Gastrocnemius medialis (tissue), 4 donors: ENCODE measurements around the gene MYO15A. TPM values are rescaled to one million over a fixed set of nuclear protein-coding genes. Genes with fewer than 3 reads are reported as not detected.

Experiments used
- ATAC-seq, 2 donors: fragments of 150-250 bp; one replicate each; pipeline ENCODE4 v1.9.1; 2016
- DNase-seq, 2 donors: peaks; one replicate each; pipeline ENCODE4 v3.0.0-alpha.2; 2019
- H3K27ac ChIP-seq, 4 donors: fragments of 200-600 bp; sonication (generic); 1 replicate in 1 of 4; 2 replicates in 3 of 4; pipeline ENCODE4 v1.5.1; 2016 to 2018; ENCODE audit warnings: mild to moderate bottlenecking in 2 of 4, moderate library complexity in 1 of 4
- H3K27me3 ChIP-seq, 3 donors: fragments of 200-600 bp; sonication (generic) in 2 of 3; 1 replicate in 1 of 3; 2 replicates in 2 of 3; pipeline versions ENCODE4 v1.5.1 to v1.6.0; 2016 to 2019; ENCODE audit warnings: mild to moderate bottlenecking in 1 of 3, moderate library complexity in 1 of 3
- H3K36me3 ChIP-seq, 2 donors: fragments of 200-600 bp; sonication (generic) in 1 of 2; one replicate each; pipeline ENCODE4 v1.5.1; 2017 to 2018
- H3K4me1 ChIP-seq, 2 donors: fragments of 200-600 bp; sonication (generic) in 1 of 2; one replicate each; pipeline ENCODE4 v1.5.1; 2016 to 2017; ENCODE audit warnings: mild to moderate bottlenecking in 2 of 2
- H3K4me3 ChIP-seq, 4 donors: fragments of 200-600 bp; sonication (generic) in 3 of 4; 1 replicate in 1 of 4; 2 replicates in 3 of 4; pipeline ENCODE4 v1.5.1; 2016 to 2019; ENCODE audit warnings: mild to moderate bottlenecking in 2 of 4
- H3K9me3 ChIP-seq, 3 donors: fragments of 200-600 bp; sonication (generic) in 2 of 3; 1 replicate in 1 of 3; 2 replicates in 2 of 3; pipeline ENCODE4 v1.5.1; 2016 to 2019
- POLR2A ChIP-seq, 2 donors: fragments of 450-650 bp; IDR thresholded peaks; one replicate each; pipeline ENCODE4 v1.6.1; 2017; ENCODE audit warnings: antibody characterized with exemption in 2 of 2, mild to moderate bottlenecking in 2 of 2, moderate library complexity in 2 of 2
- in situ Hi-C, 4 donors: fragments of 200-750 bp; cut with MboI; loops; one replicate each; pipeline versions ENCODE4 v1.15.0 to v1.8.0; 2017; ENCODE audit warnings: low sequenced_read_pairs in 4 of 4
- intact Hi-C: fragments of 100-400 bp; cut with DNase I; formaldehyde crosslinking; loops from one replicate; pipeline ENCODE4 v1.15.1; 2023; ENCODE audit warnings: low total_unique reads
- total RNA-seq, 4 donors: library from RNA; depleted of rRNA; stranded (reverse); fragments of >200 nt; gene quantifications; one replicate each; pipeline versions ENCODE4 v1.1.0 to v1.2.3, GENCODE V29; 2016
- TF ChIP-seq, protein P1 (sequence below), 5 experiments: fragments of 450-650 bp in 3 of 5; fragments of 200-600 bp in 2 of 5; sonication (generic) in 2 of 5; IDR thresholded peaks in 4 of 5; conservative IDR thresholded peaks in 1 of 5; 1 replicate in 4 of 5; 2 replicates in 1 of 5; pipeline ENCODE4 v1.5.1; 2016 to 2019; ENCODE audit warnings: antibody characterized with exemption in 5 of 5, mild to moderate bottlenecking in 3 of 5, moderate library complexity in 3 of 5

Gene MYO15A
- total RNA-seq, 4 donors from 2014 or later, result 0.04 to 0.70 (median 0.31) TPM; not detected in 1

- no peak for TF ChIP-seq POLR2A (IDR thresholded peaks at IDR 0.05)
- TF ChIP-seq, protein P1, sequence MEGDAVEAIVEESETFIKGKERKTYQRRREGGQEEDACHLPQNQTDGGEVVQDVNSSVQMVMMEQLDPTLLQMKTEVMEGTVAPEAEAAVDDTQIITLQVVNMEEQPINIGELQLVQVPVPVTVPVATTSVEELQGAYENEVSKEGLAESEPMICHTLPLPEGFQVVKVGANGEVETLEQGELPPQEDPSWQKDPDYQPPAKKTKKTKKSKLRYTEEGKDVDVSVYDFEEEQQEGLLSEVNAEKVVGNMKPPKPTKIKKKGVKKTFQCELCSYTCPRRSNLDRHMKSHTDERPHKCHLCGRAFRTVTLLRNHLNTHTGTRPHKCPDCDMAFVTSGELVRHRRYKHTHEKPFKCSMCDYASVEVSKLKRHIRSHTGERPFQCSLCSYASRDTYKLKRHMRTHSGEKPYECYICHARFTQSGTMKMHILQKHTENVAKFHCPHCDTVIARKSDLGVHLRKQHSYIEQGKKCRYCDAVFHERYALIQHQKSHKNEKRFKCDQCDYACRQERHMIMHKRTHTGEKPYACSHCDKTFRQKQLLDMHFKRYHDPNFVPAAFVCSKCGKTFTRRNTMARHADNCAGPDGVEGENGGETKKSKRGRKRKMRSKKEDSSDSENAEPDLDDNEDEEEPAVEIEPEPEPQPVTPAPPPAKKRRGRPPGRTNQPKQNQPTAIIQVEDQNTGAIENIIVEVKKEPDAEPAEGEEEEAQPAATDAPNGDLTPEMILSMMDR (IDR thresholded peaks at IDR 0.05 in 4 of 5, conservative IDR thresholded peaks at IDR 0.05 in 1 of 5), result no peak
- Histone ChIP-seq H3K4me3 (no peak overlapping the region), H3K36me3 (no peaks in the 10 kb centered on the region), H3K9me3 (no peaks in the 10 kb centered on the region), H3K27me3 (no peaks in the 10 kb centered on the region), H3K4me1 (no peaks in the 10 kb centered on the region), H3K27ac (no peak overlapping the region)
- ATAC-seq (no peak), DNase-seq (no peak)
- intact Hi-C loops, result no loop called here
- in situ Hi-C loops, result no loop called here
Measured at GRCh38 chr17:18161207-18162145, 52.9 kb downstream of the MYO15A start.

GRCh38 chr17:18163547-18163946 is 55.0 kb downstream of the MYO15A start:
- no peak for TF ChIP-seq POLR2A (IDR thresholded peaks at IDR 0.05)
- TF ChIP-seq, protein P1 (IDR thresholded peaks at IDR 0.05 in 4 of 5, conservative IDR thresholded peaks at IDR 0.05 in 1 of 5), result no peak
- DNase-seq, result no peak
- intact Hi-C loops (no loop called here), in situ Hi-C loops (no loop called here)
- Histone ChIP-seq H3K36me3 (no peaks in the 10 kb centered on the region), H3K4me3 (no peak overlapping the region), H3K27ac (no peak overlapping the region), H3K4me1 (no peaks in the 10 kb centered on the region), H3K27me3 (no peaks in the 10 kb centered on the region), H3K9me3 (no peaks in the 10 kb centered on the region)
- ATAC-seq, result no peak

- intact Hi-C loops (no loop called here), in situ Hi-C loops (no loop called here)
- TF ChIP-seq, protein P1 (IDR thresholded peaks at IDR 0.05 in 4 of 5, conservative IDR thresholded peaks at IDR 0.05 in 1 of 5), result no peak
- no peak for TF ChIP-seq POLR2A (IDR thresholded peaks at IDR 0.05)
- ATAC-seq (no peak), DNase-seq (no peak)
- Histone ChIP-seq H3K4me1 (no peaks in the 10 kb centered on the region), H3K36me3 (no peaks in the 10 kb centered on the region), H3K9me3 (no peaks in the 10 kb centered on the region), H3K27me3 (no peaks in the 10 kb centered on the region), H3K27ac (no peak overlapping the region), H3K4me3 (no peak overlapping the region)
Measured at GRCh38 chr17:18166894-18167293, 58.3 kb downstream of the MYO15A start.

GRCh38 chr17:18167421-18167820 is 58.9 kb downstream of the MYO15A start:
- TF ChIP-seq POLR2A (IDR thresholded peaks at IDR 0.05), result no peak
- TF ChIP-seq, protein P1 (IDR thresholded peaks at IDR 0.05 in 4 of 5, conservative IDR thresholded peaks at IDR 0.05 in 1 of 5), result no peak
- ATAC-seq, result no peak
- intact Hi-C loops, result no loop called here

More at GRCh38 chr17:18167421-18167820, 58.9 kb downstream of the MYO15A start:
- no peaks in the 10 kb centered on the region for H3K27me3 ChIP-seq
- no peak overlapping the region for H3K27ac ChIP-seq
- H3K4me1 ChIP-seq, result no peaks in the 10 kb centered on the region
- no peak for DNase-seq
- H3K4me3 ChIP-seq, result no peak overlapping the region
- H3K36me3 ChIP-seq, result no peaks in the 10 kb centered on the region
- no peaks in the 10 kb centered on the region for H3K9me3 ChIP-seq
- in situ Hi-C loops, result no loop called here
